Muscle layer of colon (tissue), 2 donors: ENCODE data around the gene PROX1.

Experiments used
- H3K27ac ChIP-seq: one replicate; pipeline ENCODE4 v1.7.0; 2013; ENCODE audit warnings: low read depth, mild to moderate bottlenecking, low read length, moderate library complexity
- H3K27me3 ChIP-seq, 2 donors: one replicate each; pipeline ENCODE4 v1.7.0; 2013; ENCODE audit warnings: low read length in 2 of 2, mild to moderate bottlenecking in 2 of 2; ENCODE audit not compliant: insufficient read depth in 2 of 2, control insufficient read depth in 1 of 2
- H3K36me3 ChIP-seq: one replicate; pipeline ENCODE4 v1.7.0; 2013; ENCODE audit warnings: mild to moderate bottlenecking, low read length; ENCODE audit not compliant: insufficient read depth
- H3K4me1 ChIP-seq: one replicate; pipeline ENCODE4 v1.7.0; 2013; ENCODE audit warnings: mild to moderate bottlenecking, low read length; ENCODE audit not compliant: insufficient read depth
- H3K4me3 ChIP-seq, 2 donors: one replicate each; pipeline ENCODE4 v1.7.0; 2013; ENCODE audit warnings: low read length in 2 of 2, low read depth in 1 of 2, mild to moderate bottlenecking in 1 of 2, moderate library complexity in 1 of 2
- H3K9ac ChIP-seq: one replicate; pipeline ENCODE4 v1.7.0; 2013; ENCODE audit warnings: low read length
- H3K9me3 ChIP-seq: one replicate; pipeline ENCODE4 v1.7.0; 2013; ENCODE audit warnings: mild to moderate bottlenecking, low read length
- donor health status: abdominal sarcoma.
- donor health status: Adenocarcinoma of cecum.

The PROX1 gene

DNA sequence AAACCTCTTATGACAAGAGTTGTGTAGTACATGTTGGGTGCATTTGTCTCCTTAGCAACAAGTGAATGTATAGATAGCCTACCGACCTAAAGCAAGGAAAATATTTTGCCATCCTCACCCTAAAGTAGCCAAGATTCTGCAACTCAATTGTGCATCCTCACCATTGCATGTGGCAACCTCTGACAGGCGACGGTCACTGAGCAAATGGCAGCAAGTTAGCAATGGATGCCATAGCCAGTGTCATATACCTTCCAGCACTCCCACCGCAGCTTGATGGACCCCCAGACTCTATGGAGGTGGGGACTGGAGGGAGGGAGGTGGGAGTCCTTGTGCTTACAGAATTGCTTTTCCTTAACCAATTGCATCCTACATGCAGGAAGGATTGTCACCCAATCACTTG is 17.0 kb downstream of the PROX1 start:
- no peak overlapping the region for H3K27ac ChIP-seq
- no peaks in the 10 kb centered on the region for H3K27me3 ChIP-seq
- H3K9ac ChIP-seq, result no peak overlapping the region
- no peaks in the 10 kb centered on the region for H3K9me3 ChIP-seq
- H3K36me3 ChIP-seq, result no peaks in the 10 kb centered on the region
- H3K4me1 ChIP-seq, result no peaks in the 10 kb centered on the region
- H3K4me3 ChIP-seq, result no peak overlapping the region

DNA sequence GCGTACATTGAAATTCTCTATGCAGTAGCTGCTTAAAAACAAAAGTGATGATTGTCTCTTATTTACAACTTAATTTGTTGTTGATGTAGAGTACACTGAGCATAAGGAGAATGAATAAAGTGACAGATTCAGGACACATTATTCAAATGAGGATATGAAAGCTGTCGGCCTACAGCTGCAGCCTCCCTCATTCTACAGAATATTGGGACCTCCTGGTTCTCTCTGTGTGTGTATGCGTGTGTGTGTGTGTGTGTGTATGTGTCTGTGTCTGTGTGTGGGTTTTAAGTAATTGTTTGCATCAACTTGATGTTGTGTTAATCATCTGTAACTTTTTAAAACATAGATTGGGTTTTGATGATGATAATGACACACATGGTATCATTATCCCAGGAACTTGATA is 17.9 kb downstream of the PROX1 start:
- no peaks in the 10 kb centered on the region for H3K36me3 ChIP-seq
- H3K27ac ChIP-seq, result no peak overlapping the region
- no peaks in the 10 kb centered on the region for H3K27me3 ChIP-seq
- H3K4me1 ChIP-seq, result no peaks in the 10 kb centered on the region
- H3K4me3 ChIP-seq, result no peak overlapping the region
- H3K9me3 ChIP-seq, result no peaks in the 10 kb centered on the region
- H3K9ac ChIP-seq, result no peak overlapping the region

DNA sequence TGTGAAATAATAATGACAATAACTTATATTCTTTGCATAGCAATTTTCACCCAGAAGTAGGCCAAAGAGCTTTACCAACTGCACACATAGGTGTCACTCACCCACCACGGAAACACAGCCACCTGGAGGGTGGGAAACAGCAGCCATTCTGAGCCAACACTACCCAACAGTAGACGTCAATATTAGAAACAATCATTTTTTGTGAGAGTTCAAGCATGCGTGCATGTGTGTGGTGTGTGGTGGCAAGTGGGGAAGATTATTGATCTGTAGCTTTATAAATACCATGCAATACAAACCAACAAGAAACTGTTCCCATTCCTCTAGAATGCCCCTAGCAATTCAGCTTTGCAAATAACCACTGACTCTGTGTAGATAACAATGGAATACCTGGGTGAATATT is 19.1 kb downstream of the PROX1 start:
- H3K27ac ChIP-seq, result no peak overlapping the region
- H3K4me3 ChIP-seq, result no peak overlapping the region
- no peaks in the 10 kb centered on the region for H3K9me3 ChIP-seq
- H3K27me3 ChIP-seq, result no peaks in the 10 kb centered on the region
- H3K36me3 ChIP-seq, result no peaks in the 10 kb centered on the region
- no peaks in the 10 kb centered on the region for H3K4me1 ChIP-seq
- no peak overlapping the region for H3K9ac ChIP-seq

DNA sequence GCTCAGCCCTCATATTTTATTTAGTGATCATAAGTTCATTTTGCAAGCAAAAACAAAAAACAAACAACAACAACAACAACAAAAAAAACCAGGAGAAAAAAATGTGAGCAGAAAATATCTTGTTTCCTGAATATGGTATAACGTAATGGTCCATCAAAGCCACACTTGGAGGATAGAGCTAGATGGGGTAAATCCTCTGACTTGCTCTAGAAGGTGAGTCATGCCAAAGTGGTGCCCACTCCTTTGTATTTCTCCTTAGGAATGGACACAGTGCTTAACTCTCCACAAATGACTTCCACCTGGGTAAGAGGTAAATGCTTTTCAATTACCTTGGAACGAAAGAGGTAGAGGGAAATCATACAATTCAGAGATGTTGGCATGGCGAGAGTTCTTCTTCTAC is 20.6 kb downstream of the PROX1 start:
- H3K27ac ChIP-seq, result no peak overlapping the region
- no peaks in the 10 kb centered on the region for H3K36me3 ChIP-seq

DNA sequence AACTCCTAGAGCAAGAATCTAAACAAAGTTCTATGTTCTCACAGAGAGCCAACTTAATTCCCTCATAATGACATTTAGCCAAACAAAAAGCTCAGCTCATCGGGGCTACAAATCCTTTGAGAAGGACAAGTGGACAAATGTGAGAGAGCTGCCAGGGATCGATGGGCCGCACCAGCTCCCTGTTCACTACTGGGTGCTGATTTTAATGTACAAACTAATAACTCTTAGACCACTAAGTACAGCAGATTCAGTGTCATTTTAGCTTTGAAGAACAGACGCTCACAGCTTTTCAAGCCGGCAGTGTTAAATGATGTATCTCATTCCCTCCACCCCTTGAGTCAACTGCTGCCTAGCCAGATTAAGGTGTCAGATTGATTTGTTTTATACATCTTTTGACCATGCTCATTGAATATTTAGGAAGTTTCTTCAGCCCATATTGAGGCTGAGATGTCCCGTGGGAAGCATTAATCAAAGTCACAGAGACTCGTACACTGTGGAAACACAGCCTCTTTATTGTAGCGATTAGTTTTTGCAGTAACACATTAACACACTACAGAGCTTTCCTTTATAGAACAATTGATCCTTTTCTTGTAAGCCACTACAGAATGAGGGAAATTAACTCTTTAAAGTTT is 21.1 kb downstream of the PROX1 start:
- Histone ChIP-seq H3K27me3 (no peaks in the 10 kb centered on the region), H3K9me3 (no peaks in the 10 kb centered on the region), H3K4me3 (no peak overlapping the region), H3K9ac (no peak overlapping the region), H3K36me3 (no peaks in the 10 kb centered on the region), H3K4me1 (no peaks in the 10 kb centered on the region), H3K27ac (no peak overlapping the region)

More for the DNA sequence above, 20.6 kb downstream of the PROX1 start:
- H3K27me3 ChIP-seq, result no peaks in the 10 kb centered on the region
- H3K4me1 ChIP-seq, result no peaks in the 10 kb centered on the region
- H3K9me3 ChIP-seq, result no peaks in the 10 kb centered on the region
- H3K4me3 ChIP-seq, result no peak overlapping the region
- no peak overlapping the region for H3K9ac ChIP-seq

DNA sequence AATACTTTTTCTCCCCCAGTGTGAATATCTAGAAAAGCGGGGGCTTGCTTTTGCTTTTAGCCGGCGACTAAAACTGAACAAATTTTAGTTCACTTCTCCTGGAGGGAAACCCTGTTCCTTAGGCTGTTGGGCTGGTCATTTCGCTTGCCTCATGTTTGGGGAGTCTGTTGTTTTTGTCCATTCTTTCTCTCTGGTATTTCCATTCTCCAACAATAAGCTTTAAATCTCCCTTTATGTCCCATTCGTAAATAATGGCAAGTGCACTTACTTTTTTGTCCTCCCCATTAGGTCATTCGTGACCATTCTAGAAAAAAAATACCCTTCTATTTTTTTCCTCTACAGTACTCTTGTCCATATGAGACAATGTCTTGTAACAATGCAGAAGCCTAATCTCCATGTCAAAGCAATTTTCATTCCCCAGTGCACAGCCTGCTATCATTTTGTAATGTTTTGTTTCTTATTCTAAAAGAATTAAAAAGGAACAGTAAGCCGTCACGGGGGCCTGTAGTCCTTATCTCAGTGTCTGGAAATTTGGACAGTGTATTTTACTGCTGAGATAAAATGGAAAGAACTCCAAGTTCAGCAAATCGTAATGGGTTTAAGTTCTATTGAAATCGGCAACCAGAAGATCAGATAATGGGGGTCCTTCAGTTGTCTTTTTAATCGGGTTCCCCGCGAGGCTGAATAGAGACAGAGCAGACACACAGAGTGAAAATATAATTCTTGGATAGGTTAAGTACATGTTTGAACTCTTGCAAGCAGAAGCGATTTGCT is 21.8 kb downstream of the PROX1 start:
- Histone ChIP-seq H3K4me1 (no peaks in the 10 kb centered on the region), H3K27ac (no peak overlapping the region), H3K36me3 (no peaks in the 10 kb centered on the region), H3K27me3 (no peaks in the 10 kb centered on the region), H3K4me3 (no peak overlapping the region), H3K9me3 (no peaks in the 10 kb centered on the region), H3K9ac (no peak overlapping the region)

DNA sequence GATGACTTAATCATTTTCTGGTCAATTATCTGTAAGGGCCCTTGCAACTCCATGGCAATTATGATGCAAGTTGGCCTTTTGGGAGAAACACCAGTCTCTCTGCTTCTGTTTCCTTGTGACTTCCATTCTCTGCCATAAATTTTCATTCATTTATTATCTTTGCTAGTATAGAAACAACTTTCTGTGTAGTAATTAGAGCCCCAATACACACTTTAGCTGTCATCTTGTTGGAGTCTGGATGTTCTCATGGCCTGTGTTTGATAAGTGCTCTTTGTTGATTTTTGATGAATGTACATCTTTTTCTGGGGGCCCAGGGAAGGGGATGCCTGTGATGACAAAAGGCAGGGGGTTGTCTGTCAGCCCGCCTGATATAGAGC is 22.4 kb downstream of the PROX1 start:
- Histone ChIP-seq H3K36me3 (no peaks in the 10 kb centered on the region), H3K27me3 (no peaks in the 10 kb centered on the region), H3K9ac (no peak overlapping the region), H3K9me3 (no peaks in the 10 kb centered on the region), H3K4me1 (no peaks in the 10 kb centered on the region), H3K27ac (no peak overlapping the region), H3K4me3 (no peak overlapping the region)

DNA sequence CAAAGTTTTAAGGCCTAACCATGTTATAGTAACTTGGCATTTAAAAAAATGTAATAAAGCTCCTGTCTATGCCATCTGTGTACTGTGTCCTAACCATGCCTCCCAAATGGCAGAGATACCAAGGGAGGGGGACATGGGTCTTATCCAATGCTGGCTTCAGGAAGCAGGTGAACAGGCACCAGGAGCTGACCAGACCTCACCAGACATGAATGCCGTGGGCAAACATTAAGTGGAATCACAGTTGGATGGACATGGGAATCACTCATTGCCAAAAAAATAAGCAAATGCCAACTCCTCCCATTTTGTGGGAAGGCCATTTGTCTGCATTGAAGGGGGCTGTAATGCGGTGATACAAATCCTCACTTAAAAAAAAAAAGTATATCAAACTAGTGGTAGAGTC is 22.9 kb downstream of the PROX1 start:
- Histone ChIP-seq H3K4me3 (no peak overlapping the region), H3K27ac (no peak overlapping the region), H3K36me3 (no peaks in the 10 kb centered on the region), H3K27me3 (no peaks in the 10 kb centered on the region), H3K4me1 (no peaks in the 10 kb centered on the region), H3K9ac (no peak overlapping the region), H3K9me3 (no peaks in the 10 kb centered on the region)

DNA sequence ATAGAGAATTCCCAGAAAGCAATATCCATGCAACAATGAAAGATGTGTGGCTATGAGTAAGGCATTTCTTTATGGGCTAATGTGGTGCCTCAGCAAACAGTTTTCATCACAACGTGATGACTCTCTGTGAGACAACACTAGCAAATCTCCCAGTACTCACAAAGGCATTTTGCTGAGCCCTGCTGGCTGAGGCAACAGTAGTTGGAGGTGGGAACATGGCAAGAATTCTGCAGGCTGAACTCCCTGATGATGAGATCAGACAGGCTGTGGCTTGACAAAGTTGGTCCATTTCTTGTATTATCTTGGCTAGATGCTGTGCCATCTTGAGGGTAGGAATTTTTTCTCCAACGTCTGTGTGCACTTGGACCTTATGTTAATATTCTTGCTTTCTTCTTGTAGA is 24.6 kb downstream of the PROX1 start:
- Histone ChIP-seq H3K9me3 (no peaks in the 10 kb centered on the region), H3K27ac (no peak overlapping the region), H3K4me1 (no peaks in the 10 kb centered on the region), H3K9ac (no peak overlapping the region), H3K36me3 (no peaks in the 10 kb centered on the region), H3K4me3 (no peak overlapping the region), H3K27me3 (no peaks in the 10 kb centered on the region)

DNA sequence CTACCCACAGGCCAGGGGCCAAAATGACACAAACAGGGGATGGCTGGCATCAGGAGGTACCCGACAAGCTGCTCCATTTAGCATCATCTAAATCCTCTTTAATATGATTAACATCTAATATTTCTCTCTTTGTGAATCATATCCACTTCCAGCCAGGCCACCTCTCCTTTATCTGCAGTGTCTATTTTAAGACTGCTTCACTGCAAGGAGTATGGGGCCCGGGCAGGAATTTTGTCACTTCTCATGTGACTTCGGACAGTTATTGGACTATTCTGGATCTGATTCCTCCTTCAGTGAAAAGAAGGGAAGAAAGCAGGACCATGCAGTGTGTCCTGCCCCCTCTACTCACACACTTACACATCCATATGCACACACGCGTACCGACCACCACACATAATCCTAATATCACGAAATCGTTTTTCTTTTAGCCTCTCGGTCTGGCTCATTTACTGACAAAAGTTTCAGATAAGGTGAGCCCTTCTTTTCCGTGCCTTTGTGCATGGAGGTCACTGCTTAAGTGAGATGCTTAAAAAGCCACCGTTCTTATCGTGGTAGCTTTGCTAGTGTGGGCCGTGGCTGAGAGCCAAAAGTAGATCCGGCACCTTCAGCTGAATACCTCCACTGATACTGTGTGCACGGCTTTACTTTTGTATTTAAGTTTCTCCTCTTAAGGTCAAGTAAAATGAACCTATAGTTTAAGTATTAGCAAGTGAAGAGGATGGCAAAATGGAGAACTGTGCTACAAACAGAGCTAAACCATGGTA is 26.0 kb downstream of the PROX1 start:
- no peaks in the 10 kb centered on the region for H3K4me1 ChIP-seq

DNA sequence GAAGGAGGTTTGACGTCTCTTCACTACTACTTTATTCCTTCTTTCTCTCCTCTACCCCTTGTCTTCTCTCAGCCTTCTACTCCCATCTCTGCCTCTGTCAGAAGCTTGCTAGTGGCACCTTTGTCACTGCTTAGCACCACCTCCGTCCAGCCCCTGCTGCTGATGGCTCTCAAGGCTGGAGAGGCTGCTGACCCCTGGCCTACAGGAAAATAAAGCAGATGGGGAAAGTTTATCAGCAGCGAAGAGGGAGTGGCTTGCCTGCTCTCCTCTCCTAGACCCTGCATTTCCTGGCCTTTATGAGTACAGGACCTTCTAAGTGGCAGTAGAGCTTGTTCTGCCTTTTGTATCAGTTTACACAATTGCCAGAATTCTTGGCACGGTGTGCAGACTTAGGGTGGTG is 27.0 kb downstream of the PROX1 start:
- Histone ChIP-seq H3K36me3 (no peaks in the 10 kb centered on the region), H3K9ac (no peak overlapping the region), H3K9me3 (no peaks in the 10 kb centered on the region), H3K4me3 (no peak overlapping the region), H3K27me3 (no peaks in the 10 kb centered on the region), H3K4me1 (no peaks in the 10 kb centered on the region), H3K27ac (no peak overlapping the region)

More for the DNA sequence above, 26.0 kb downstream of the PROX1 start:
- Histone ChIP-seq H3K4me3 (no peak overlapping the region), H3K27ac (no peak overlapping the region), H3K36me3 (no peaks in the 10 kb centered on the region), H3K27me3 (no peaks in the 10 kb centered on the region), H3K9me3 (no peaks in the 10 kb centered on the region), H3K9ac (no peak overlapping the region)
